Nephron (organoid): ENCODE measurements around the gene GCG.

ENCODE experiments used
- H3K27ac Mint-ChIP-seq, 3 experiments: 2 replicates each; pipeline ENCODE4 v1.8.0; 2020; ENCODE audit warnings: mixed read lengths in 3 of 3, mild to moderate bottlenecking in 2 of 3, moderate library complexity in 1 of 3
- H3K27me3 Mint-ChIP-seq: 2 replicates; pipeline ENCODE4 v1.8.0; 2021; ENCODE audit warnings: low read depth, mild to moderate bottlenecking, moderate library complexity, mixed read lengths
- H3K36me3 Mint-ChIP-seq: 2 replicates; pipeline ENCODE4 v1.8.0; 2020; ENCODE audit warnings: low read depth, mixed read lengths
- H3K4me1 Mint-ChIP-seq: 2 replicates; pipeline ENCODE4 v1.8.0; 2020; ENCODE audit warnings: mixed read lengths
- H3K4me3 Mint-ChIP-seq, 3 experiments: 2 replicates each; pipeline ENCODE4 v1.8.0; 2020; ENCODE audit warnings: mild to moderate bottlenecking in 3 of 3, mixed read lengths in 3 of 3, moderate library complexity in 2 of 3
- H3K9me3 Mint-ChIP-seq: 2 replicates; pipeline ENCODE4 v1.8.0; 2020; ENCODE audit warnings: mixed read lengths
- CTCF ChIP-seq, 3 experiments: fragments of 200-600 bp; sonication (generic); IDR thresholded peaks; one replicate each; pipeline ENCODE4 v1.5.0; 2021; ENCODE audit warnings: antibody characterized with exemption in 3 of 3; ENCODE audit not compliant: unreplicated experiment in 3 of 3

Gene GCG

GRCh38 chr2:162152147-162152546, at the start of gene GCG:
Gene GCG (minus strand): TSS chr2:162152247. CDS start chr2:162149178, 3,069 bp downstream.
- H3K4me1 Mint-ChIP-seq, result no peaks in the 10 kb centered on the region
- no peaks in the 10 kb centered on the region for H3K36me3 Mint-ChIP-seq
- H3K9me3 Mint-ChIP-seq, result no peaks in the 10 kb centered on the region
- no peak for TF ChIP-seq CTCF (IDR thresholded peaks at IDR 0.05; ENCODE audit: unreplicated experiment in 3 of 3)
- peaks cover 10% of the 10 kb centered on the region for H3K27me3 Mint-ChIP-seq
- H3K27ac Mint-ChIP-seq, result no peak within 1 kb of the TSS
- no peak within 1 kb of the TSS for H3K4me3 Mint-ChIP-seq

- H3K27ac Mint-ChIP-seq, result no peak overlapping the region
- TF ChIP-seq CTCF (IDR thresholded peaks at IDR 0.05; ENCODE audit: unreplicated experiment in 3 of 3), result no peak
- no peak overlapping the region for H3K4me3 Mint-ChIP-seq
- peaks cover 23% of the 10 kb centered on the region for H3K36me3 Mint-ChIP-seq
- H3K27me3 Mint-ChIP-seq, result no peaks in the 10 kb centered on the region
- no peaks in the 10 kb centered on the region for H3K9me3 Mint-ChIP-seq
- H3K4me1 Mint-ChIP-seq, result no peaks in the 10 kb centered on the region
These were observed 48.6 kb upstream of the GCG start for GRCh38 chr2:162200636-162201035.

- H3K27ac Mint-ChIP-seq, result no peak overlapping the region
- H3K4me3 Mint-ChIP-seq, result no peak overlapping the region
- peaks cover 2% of the 10 kb centered on the region for H3K4me1 Mint-ChIP-seq
- no peaks in the 10 kb centered on the region for H3K9me3 Mint-ChIP-seq
- TF ChIP-seq CTCF (IDR thresholded peaks at IDR 0.05; ENCODE audit: unreplicated experiment in 3 of 3), result no peak
- no peaks in the 10 kb centered on the region for H3K27me3 Mint-ChIP-seq
- H3K36me3 Mint-ChIP-seq, result peaks cover 25% of the 10 kb centered on the region
These were observed 47.9 kb upstream of the GCG start for GRCh38 chr2:162199913-162200312.

GRCh38 chr2:162198239-162198638, 46.2 kb upstream of the GCG start:
- Mint-ChIP-seq H3K27me3 (no peaks in the 10 kb centered on the region), H3K36me3 (peaks cover 16% of the 10 kb centered on the region), H3K27ac (no peak overlapping the region), H3K4me1 (peaks cover 11% of the 10 kb centered on the region), H3K9me3 (no peaks in the 10 kb centered on the region), H3K4me3 (no peak overlapping the region)
- no peak for TF ChIP-seq CTCF (IDR thresholded peaks at IDR 0.05; ENCODE audit: unreplicated experiment in 3 of 3)

- Mint-ChIP-seq H3K27ac (no peak overlapping the region), H3K4me1 (peaks cover 11% of the 10 kb centered on the region), H3K27me3 (no peaks in the 10 kb centered on the region), H3K4me3 (no peak overlapping the region), H3K36me3 (peaks cover 25% of the 10 kb centered on the region), H3K9me3 (no peaks in the 10 kb centered on the region)
- no peak for TF ChIP-seq CTCF (IDR thresholded peaks at IDR 0.05; ENCODE audit: unreplicated experiment in 3 of 3)
These were observed 45.2 kb upstream of the GCG start for GRCh38 chr2:162197069-162197825.

- Mint-ChIP-seq H3K4me3 (no peak overlapping the region), H3K9me3 (no peaks in the 10 kb centered on the region), H3K27ac (no peak overlapping the region), H3K4me1 (peaks cover 11% of the 10 kb centered on the region), H3K27me3 (no peaks in the 10 kb centered on the region), H3K36me3 (peaks cover 30% of the 10 kb centered on the region)
- no peak for TF ChIP-seq CTCF (IDR thresholded peaks at IDR 0.05; ENCODE audit: unreplicated experiment in 3 of 3)
These were observed 44.6 kb upstream of the GCG start for GRCh38 chr2:162196638-162197037.
